ENCODE data around the gene DAP3.
"Not testable (repeated sequence)": the region's sequence is repeated elsewhere in the genome, so short reads cannot be mapped to it uniquely, and the experiment has no call there.

DAP3 gene

DNA sequence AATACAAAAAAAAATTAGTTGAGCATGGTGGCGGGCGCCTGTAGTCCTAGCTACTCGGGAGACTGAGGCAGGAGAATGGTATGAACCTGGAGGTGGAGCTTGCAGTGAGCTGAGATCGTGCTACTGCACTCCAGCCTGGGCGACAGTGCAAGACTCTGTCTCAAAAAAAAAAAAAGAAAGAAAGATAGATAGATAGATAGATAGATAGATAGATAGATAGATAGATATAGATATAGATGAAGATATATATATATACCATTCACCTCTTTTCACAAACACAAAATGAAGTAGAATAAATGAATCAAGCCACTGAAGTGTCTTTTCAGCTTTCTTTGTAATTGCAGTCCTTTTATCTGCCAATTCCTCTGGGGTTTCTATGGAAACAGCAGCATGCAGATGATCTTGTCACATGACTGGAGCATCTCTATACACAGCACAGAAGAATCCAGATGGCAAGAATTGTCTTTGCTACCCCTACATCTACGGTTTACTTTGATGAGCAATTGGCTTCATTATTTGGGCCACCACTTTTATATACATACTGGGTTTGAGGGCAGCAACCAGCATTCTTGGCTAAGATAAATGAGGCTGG lies 29.7 kb downstream of the DAP3 start:
- peak; percentile 48 for DNase-seq (ENCODE audit: low spot score)

DNA sequence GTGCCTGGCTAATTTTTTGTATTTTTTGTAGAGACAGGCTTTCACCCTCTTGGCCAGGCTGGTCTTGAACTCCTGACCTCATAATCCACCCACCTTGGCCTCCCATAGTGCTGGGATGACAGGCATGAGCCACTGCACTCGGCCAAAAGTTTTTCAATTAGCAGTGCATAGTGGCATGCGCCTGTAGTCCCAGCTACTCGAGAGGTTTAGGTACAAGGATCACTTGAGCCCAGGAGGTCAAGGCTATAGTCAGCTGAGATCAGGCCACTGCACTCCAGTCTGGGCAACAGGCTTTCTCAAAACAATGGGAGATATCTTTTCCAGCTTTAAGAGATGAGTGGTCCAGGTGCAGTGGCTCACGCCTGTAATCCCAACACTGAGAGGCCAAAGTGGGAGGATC lies 30.8 kb downstream of the DAP3 start:
- no peak for DNase-seq (ENCODE audit: low spot score)

DNA sequence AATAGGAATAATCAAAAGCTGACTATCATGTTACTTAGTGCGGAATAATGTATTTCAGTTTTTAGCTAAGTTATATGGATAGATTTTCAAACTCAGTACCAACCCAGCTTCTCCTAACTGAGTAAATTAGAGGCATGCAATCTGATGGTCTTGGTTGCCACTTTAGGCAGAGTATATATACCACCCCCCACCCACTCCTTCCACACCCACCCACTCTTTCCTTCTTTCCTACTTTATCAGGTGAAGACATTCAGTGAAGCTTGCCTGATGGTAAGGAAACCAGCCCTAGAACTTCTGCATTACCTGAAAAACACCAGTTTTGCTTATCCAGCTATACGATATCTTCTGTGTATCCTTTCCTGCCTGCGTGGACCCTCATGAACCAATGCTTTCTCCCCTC lies 36.3 kb downstream of the DAP3 start:
- no peak for DNase-seq (ENCODE audit: low spot score)

- DNase-seq (ENCODE audit: low spot score): peak; percentile 86
Observed at GRCh38 chr1:155729031-155729898, 40.4 kb downstream of the DAP3 start.

DNA sequence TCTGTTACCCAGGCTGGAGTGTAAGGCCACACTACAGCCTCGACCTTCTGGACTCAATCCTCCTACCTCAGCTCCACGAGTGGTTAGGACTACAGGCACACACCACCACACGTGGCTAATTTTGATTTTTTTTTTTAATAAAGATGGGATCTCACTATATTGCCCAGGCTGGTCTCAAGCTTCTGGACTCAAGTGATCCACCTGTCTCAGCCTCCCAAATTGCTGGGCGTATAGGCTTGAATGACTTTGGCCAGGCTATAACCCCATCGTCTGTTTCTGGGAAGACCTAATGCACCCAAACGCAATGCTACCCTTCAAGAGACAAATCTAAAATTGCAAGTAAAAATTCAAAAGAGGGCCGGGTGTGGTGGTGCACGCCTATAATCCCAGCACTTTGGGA lies 52.1 kb downstream of the DAP3 start:
- DNase-seq (ENCODE audit: low spot score): no peak

GRCh38 chr1:155741908-155742307 lies 53.0 kb downstream of the DAP3 start:
- DNase-seq (ENCODE audit: low spot score): no peak

- no peak for DNase-seq (ENCODE audit: low spot score)
Observed at GRCh38 chr1:155744711-155745283, 55.9 kb downstream of the DAP3 start.

DNA sequence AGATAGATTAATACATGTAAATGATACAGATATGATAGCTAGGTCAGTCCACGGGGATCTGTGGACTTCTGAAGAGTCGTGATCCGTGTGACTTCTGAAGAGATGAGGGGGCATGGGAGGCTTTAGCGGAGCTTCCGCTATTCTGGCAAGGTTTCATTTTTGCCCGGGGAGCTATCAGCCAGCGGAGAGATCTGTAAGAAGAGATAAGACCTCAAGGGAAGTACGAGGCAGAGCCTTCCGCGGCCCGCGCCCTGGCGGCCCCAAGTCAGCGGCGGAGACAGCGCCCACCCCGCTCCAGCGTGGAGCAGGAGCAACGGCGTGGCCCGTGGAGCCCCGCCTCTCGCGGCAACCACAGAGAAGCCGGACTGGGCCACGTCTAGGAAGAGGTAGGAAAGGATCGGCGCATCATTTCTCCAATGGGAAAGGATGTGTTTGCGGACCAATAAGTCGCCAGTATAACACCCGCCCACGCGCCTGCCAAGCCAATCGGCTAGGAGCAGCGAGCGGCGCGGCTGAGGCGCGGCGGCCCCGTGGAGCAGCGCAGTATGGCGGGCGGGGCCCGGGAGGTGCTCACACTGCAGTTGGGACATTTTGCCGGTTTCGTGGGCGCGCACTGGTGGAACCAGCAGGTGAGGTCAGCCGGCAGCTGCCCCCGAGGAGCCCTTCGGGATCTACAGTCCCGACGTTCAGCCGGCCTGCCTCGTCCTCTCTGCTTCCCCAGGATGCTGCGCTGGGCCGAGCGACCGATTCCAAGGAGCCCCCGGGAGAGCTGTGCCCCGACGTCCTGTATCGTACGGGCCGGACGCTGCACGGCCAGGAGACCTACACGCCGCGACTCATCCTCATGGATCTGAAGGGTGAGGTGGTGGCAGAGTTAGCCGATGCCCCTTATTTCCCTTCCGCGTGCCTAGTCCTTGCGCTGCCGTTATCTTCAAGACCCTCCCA lies 56.7 kb downstream of the DAP3 start:
- peak; percentile 98 for DNase-seq (ENCODE audit: low spot score)

- not testable (repeated sequence) for DNase-seq (ENCODE audit: low spot score)
Observed at GRCh38 chr1:155747586-155747985, 58.7 kb downstream of the DAP3 start.

DNA sequence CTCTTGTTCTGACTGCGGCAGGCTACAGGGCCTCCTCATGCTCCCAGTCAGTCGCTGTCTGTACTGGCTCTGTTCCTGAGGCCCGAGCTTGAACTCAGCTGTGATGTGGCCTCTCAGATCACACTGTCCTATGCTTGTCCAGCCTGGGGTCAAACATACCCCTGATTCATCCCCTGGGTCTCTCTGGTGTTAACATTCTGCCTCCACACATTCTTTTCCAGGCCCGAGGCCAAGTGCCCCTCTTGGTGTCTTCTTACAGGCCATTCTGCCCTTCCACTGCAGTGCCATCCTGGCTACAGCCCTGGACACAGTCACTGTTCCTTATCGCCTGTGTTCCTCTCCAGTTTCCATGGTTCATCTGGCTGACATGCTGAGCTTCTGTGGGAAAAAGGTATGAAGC lies 59.2 kb downstream of the DAP3 start:
- DNase-seq (ENCODE audit: low spot score): not testable (repeated sequence)

- not testable (repeated sequence) for DNase-seq (ENCODE audit: low spot score)
Observed at GRCh38 chr1:155759017-155759416, 70.1 kb downstream of the DAP3 start.

DNA sequence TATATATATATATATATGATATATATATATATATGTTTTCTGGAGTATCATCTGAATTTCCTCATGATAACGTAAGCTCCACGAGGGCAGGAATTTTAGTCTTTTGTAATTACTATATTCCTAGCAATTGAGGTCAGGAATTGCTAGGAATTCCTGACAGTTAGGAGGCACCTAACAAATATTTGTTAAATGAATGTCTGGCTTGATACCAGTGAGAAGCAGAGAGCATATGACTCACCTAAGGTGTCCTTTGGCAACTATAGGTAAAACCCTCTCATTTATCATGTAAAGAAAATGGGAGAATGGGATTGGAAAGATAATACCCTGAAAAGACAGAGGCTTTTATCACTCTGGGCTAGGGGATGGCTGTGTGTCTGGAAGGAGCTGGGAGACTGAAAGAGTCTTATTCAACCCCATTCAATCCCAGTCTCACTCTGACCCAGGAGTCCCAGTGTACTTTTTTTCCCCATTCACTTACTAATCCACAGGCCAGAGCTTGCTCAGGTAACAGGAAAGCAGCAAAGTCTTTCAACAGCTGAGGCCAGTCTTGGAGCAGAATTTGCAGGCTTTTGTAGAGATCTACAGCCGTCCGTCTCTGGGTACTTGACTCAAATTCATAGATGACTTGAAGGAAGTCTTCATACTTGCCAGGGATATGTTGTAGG lies 71.2 kb downstream of the DAP3 start:
- DNase-seq (ENCODE audit: low spot score): no peak

DNA sequence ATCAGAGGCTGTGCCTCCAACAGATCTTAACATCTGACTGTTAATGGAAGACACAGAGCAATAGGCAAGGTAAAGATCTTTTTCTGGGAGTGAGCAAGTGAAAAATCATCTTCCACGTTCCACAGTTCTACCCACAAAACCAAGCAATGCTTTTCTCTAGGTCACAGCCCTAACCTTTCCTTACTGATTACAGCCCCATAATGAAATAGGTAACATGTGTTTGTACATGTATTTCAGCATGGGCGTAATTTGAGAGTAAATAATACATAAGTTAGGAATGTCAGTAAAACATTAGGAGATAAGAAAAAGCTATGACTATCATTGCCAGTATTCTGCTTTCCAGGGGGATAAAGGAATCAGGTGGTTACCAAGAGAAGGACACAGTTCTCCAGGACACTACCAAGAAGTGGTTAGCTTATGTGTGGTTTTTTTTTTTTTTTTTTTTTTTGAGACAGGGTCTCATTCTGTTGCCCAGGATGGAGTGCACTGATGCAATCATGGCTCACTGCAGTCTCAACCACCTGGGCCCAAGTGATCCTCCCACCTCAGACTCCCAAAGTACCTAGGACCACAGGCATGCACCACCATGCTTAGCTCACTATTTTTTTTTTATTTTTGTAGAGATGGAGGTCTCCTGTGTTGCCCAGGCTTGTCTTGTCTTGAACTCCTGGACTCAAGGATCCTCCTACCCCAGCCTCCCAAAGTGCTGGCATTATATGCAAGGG lies 72.0 kb downstream of the DAP3 start:
- DNase-seq (ENCODE audit: low spot score): no peak

- no peak for DNase-seq (ENCODE audit: low spot score)
Observed at GRCh38 chr1:155761736-155762405, 73.0 kb downstream of the DAP3 start.

- DNase-seq (ENCODE audit: low spot score): peak; percentile 74
Observed at GRCh38 chr1:155763090-155763815, 74.4 kb downstream of the DAP3 start.

GRCh38 chr1:155763989-155764388 lies 75.1 kb downstream of the DAP3 start:
- DNase-seq (ENCODE audit: low spot score): not testable (repeated sequence)

GRCh38 chr1:155767399-155767989 lies 78.6 kb downstream of the DAP3 start:
- DNase-seq (ENCODE audit: low spot score): not testable (repeated sequence)

DNA sequence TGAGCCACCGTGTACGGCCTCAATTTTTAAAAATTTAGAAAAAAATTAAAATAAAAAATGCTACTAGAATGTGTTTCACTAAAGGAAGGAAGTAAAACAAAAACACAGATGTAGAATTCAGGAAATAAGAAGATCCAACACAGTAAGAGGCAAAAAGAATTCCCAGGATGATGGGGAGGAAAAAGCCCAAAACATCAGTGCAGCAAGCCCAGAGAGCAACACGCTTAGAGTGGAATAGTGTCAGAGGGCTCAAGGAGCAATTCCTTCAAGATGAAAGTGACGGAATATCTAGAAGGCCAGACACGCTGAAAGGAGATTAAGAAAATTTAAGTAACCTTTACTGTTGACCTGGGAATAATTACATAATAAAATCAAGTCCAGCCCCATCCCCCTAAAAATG lies 80.4 kb downstream of the DAP3 start:
- DNase-seq (ENCODE audit: low spot score): no peak

DNA sequence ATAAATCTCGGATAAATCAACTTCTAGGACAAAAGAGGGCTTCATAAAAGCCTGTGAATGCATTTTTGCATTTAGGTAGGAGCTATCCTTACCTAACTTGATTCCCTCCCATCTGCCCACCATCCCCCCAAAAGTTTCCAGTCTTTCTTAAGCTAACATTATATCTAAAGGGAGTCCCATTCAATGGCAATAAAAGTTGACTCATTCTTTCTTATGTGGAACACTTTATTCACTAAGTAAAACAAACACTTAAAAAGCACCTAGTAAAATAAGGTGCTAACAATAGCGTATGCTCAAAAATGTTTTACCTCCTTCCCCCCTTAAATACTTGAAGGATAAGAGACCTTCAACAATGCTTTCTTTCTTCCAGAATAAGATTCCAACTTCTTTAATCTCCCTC lies 84.3 kb downstream of the DAP3 start:
- DNase-seq (ENCODE audit: low spot score): no peak
